ENCODE results near the gene CATSPER1. TPM values are rescaled to one million over a fixed set of nuclear protein-coding genes. Genes with fewer than 3 reads are reported as not detected.
A peak's percentile ranks its signal among the peaks of the same experiment; 100 is the strongest.

The CATSPER1 gene
- total RNA-seq, 1 donor from 2014 or later = not detected

GRCh38 chr11:66008468-66009101, 17.7 kb downstream of the CATSPER1 start:
- DNase-seq (ENCODE audit: low spot score) = no peak
- no peak overlapping the region for H3K4me3 Mint-ChIP-seq (ENCODE audit: unreplicated experiment)
- no peaks in the 10 kb centered on the region for H3K27me3 Mint-ChIP-seq (ENCODE audit: low read depth)
- H3K9me3 Mint-ChIP-seq (ENCODE audit: low read depth) = no peaks in the 10 kb centered on the region
- H3K27ac Mint-ChIP-seq (ENCODE audit: unreplicated experiment) = peak overlapping the region; percentile 71
- peaks cover 4% of the 10 kb centered on the region for H3K36me3 Mint-ChIP-seq (ENCODE audit: low read depth)
- H3K4me1 Mint-ChIP-seq (ENCODE audit: low read depth) = peaks cover 25% of the 10 kb centered on the region
- no peak for TF ChIP-seq CTCF (IDR thresholded peaks at IDR 0.05)

- Mint-ChIP-seq H3K27ac (ENCODE audit: unreplicated experiment) (no peak overlapping the region), H3K4me3 (ENCODE audit: unreplicated experiment) (no peak overlapping the region), H3K9me3 (ENCODE audit: low read depth) (no peaks in the 10 kb centered on the region), H3K27me3 (ENCODE audit: low read depth) (no peaks in the 10 kb centered on the region), H3K36me3 (ENCODE audit: low read depth) (peaks cover 4% of the 10 kb centered on the region), H3K4me1 (ENCODE audit: low read depth) (peaks cover 25% of the 10 kb centered on the region)
- no peak for TF ChIP-seq CTCF (IDR thresholded peaks at IDR 0.05)
- no peak for DNase-seq (ENCODE audit: low spot score)
Measured at GRCh38 chr11:66008095-66008467, 18.2 kb downstream of the CATSPER1 start.

GRCh38 chr11:66007201-66007634, 19.1 kb downstream of the CATSPER1 start:
- no peaks in the 10 kb centered on the region for H3K9me3 Mint-ChIP-seq (ENCODE audit: low read depth)
- H3K27me3 Mint-ChIP-seq (ENCODE audit: low read depth) = no peaks in the 10 kb centered on the region
- no peak for DNase-seq (ENCODE audit: low spot score)
- H3K4me1 Mint-ChIP-seq (ENCODE audit: low read depth) = peaks cover 24% of the 10 kb centered on the region
- H3K36me3 Mint-ChIP-seq (ENCODE audit: low read depth) = peaks cover 4% of the 10 kb centered on the region
- H3K27ac Mint-ChIP-seq (ENCODE audit: unreplicated experiment) = no peak overlapping the region
- no peak for TF ChIP-seq CTCF (IDR thresholded peaks at IDR 0.05)
- H3K4me3 Mint-ChIP-seq (ENCODE audit: unreplicated experiment) = no peak overlapping the region

- no peak for TF ChIP-seq CTCF (IDR thresholded peaks at IDR 0.05)
- no peaks in the 10 kb centered on the region for H3K9me3 Mint-ChIP-seq (ENCODE audit: low read depth)
- DNase-seq (ENCODE audit: low spot score) = no peak
- H3K4me1 Mint-ChIP-seq (ENCODE audit: low read depth) = peaks cover 24% of the 10 kb centered on the region
- no peaks in the 10 kb centered on the region for H3K27me3 Mint-ChIP-seq (ENCODE audit: low read depth)
- H3K36me3 Mint-ChIP-seq (ENCODE audit: low read depth) = peaks cover 4% of the 10 kb centered on the region
- no peak overlapping the region for H3K27ac Mint-ChIP-seq (ENCODE audit: unreplicated experiment)
- H3K4me3 Mint-ChIP-seq (ENCODE audit: unreplicated experiment) = no peak overlapping the region
Measured at GRCh38 chr11:66006891-66007176, 19.4 kb downstream of the CATSPER1 start.

GRCh38 chr11:66006134-66006890, 20.0 kb downstream of the CATSPER1 start:
- peak overlapping the region; percentile 57 for H3K27ac Mint-ChIP-seq (ENCODE audit: unreplicated experiment)
- H3K4me1 Mint-ChIP-seq (ENCODE audit: low read depth) = peaks cover 22% of the 10 kb centered on the region
- DNase-seq (ENCODE audit: low spot score) = no peak
- no peak for TF ChIP-seq CTCF (IDR thresholded peaks at IDR 0.05)
- no peaks in the 10 kb centered on the region for H3K9me3 Mint-ChIP-seq (ENCODE audit: low read depth)
- no peaks in the 10 kb centered on the region for H3K27me3 Mint-ChIP-seq (ENCODE audit: low read depth)
- H3K4me3 Mint-ChIP-seq (ENCODE audit: unreplicated experiment) = no peak overlapping the region
- peaks cover 4% of the 10 kb centered on the region for H3K36me3 Mint-ChIP-seq (ENCODE audit: low read depth)
